Neutrophil (primary cell): ENCODE results near the gene ADCY9.

Experiments used
- H3K27ac ChIP-seq: fragments of 200-600 bp; sonication (generic); 2 replicates; pipeline ENCODE4 v1.5.1; 2016; ENCODE audit warnings: mild to moderate bottlenecking, moderate library complexity
- H3K27me3 ChIP-seq: fragments of 200-600 bp; sonication (generic); 2 replicates; pipeline ENCODE4 v1.6.0; 2016; ENCODE audit warnings: mild to moderate bottlenecking
- H3K36me3 ChIP-seq: fragments of 200-600 bp; sonication (generic); 2 replicates; pipeline ENCODE4 v1.5.1; 2017
- H3K4me1 ChIP-seq, 2 experiments: fragments of 200-600 bp in 1 of 2; sonication (generic) in 1 of 2; 1 replicate in 1 of 2; 2 replicates in 1 of 2; pipeline versions ENCODE4 v1.5.1 to v1.6.1; 2013 to 2016; ENCODE audit warnings: low read depth in 1 of 2, low read length in 1 of 2, mild to moderate bottlenecking in 1 of 2, moderate library complexity in 1 of 2; ENCODE audit not compliant: control insufficient read depth in 1 of 2, insufficient read depth in 1 of 2
- H3K4me3 ChIP-seq, 2 experiments: fragments of 200-600 bp in 1 of 2; sonication (generic) in 1 of 2; 1 replicate in 1 of 2; 2 replicates in 1 of 2; pipeline ENCODE4 v1.5.1; 2013 to 2016; ENCODE audit warnings: low read depth in 1 of 2, low read length in 1 of 2, mild to moderate bottlenecking in 1 of 2, moderate library complexity in 1 of 2
- H3K9me3 ChIP-seq: fragments of 200-600 bp; sonication (generic); 2 replicates; pipeline ENCODE4 v1.5.1; 2016
- TF ChIP-seq, protein P1 (sequence below): fragments of 200-600 bp; sonication (generic); IDR thresholded peaks from 2 replicates; pipeline ENCODE4 v1.5.1; 2016; ENCODE audit warnings: antibody characterized with exemption

ADCY9 gene

DNA sequence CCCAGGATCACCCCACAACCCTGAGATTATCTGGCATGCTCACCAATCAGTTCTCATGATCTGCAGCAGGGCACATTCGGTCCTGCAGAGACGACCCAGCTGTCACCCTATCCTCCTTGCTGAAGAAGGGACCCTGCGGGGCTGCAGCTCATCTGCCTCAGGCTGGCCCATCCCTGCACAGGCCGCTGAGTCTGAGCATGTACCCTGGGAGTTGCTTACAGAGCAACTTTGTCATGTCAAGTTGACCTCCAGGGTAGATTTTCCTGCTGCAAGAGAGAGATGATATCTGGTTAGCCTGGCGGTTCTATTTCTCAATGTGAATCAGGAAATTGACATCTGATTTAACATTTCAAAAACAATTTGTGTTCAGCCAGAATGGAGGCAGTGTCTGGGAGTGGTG lies 36.0 kb upstream of the ADCY9 start:
- Histone ChIP-seq H3K4me1 (no peaks in the 10 kb centered on the region), H3K9me3 (no peaks in the 10 kb centered on the region), H3K27me3 (no peaks in the 10 kb centered on the region), H3K4me3 (no peak overlapping the region), H3K27ac (no peak overlapping the region), H3K36me3 (no peaks in the 10 kb centered on the region)
- TF ChIP-seq, protein P1, sequence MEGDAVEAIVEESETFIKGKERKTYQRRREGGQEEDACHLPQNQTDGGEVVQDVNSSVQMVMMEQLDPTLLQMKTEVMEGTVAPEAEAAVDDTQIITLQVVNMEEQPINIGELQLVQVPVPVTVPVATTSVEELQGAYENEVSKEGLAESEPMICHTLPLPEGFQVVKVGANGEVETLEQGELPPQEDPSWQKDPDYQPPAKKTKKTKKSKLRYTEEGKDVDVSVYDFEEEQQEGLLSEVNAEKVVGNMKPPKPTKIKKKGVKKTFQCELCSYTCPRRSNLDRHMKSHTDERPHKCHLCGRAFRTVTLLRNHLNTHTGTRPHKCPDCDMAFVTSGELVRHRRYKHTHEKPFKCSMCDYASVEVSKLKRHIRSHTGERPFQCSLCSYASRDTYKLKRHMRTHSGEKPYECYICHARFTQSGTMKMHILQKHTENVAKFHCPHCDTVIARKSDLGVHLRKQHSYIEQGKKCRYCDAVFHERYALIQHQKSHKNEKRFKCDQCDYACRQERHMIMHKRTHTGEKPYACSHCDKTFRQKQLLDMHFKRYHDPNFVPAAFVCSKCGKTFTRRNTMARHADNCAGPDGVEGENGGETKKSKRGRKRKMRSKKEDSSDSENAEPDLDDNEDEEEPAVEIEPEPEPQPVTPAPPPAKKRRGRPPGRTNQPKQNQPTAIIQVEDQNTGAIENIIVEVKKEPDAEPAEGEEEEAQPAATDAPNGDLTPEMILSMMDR, result no peak

DNA sequence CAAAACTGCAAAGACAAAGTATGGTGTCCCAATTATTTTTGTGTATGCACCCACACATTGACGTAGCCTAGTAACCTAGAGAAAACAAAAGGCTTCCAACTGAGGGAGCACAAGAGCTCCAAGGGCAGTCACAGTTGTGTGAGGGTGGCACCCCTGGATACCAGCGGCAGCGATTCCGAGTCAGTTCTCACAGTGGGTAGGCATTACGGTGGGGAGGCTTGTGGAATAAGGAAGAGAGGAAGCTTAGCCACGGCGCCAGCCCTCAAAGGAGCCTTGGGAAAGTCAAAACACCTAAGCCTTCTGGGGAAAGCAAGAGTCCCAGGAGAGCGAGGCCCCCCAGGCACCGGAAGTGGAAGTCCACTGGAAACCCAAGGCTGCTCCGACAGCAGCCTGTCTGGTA lies 31.0 kb upstream of the ADCY9 start:
- no peak overlapping the region for H3K4me3 ChIP-seq
- TF ChIP-seq, protein P1, result no peak
- no peaks in the 10 kb centered on the region for H3K27me3 ChIP-seq

DNA sequence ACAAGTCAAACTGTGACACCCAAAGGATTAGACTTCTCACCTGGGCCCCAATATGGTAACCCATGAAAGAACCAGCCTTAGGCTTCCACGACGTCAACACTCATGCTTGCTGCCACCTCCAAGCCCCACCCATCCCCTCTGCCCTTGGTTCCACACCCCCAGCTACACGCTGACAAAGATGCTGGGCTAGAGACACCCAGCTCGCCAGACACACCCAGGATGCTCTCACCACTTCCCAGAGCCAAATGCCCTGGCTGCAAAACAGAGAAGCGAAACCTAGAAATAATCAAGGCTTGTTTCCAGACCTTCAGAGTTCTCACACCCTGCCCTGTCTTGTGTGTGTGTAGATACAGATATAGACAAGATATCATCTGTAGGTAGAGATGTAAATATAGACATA lies 26.0 kb upstream of the ADCY9 start:
- H3K9me3 ChIP-seq, result no peaks in the 10 kb centered on the region
- TF ChIP-seq, protein P1, result no peak
- H3K36me3 ChIP-seq, result no peaks in the 10 kb centered on the region
- H3K4me1 ChIP-seq, result no peaks in the 10 kb centered on the region
- peaks cover 11% of the 10 kb centered on the region for H3K27me3 ChIP-seq
- no peak overlapping the region for H3K4me3 ChIP-seq
- H3K27ac ChIP-seq, result no peak overlapping the region

More for the DNA sequence above, 31.0 kb upstream of the ADCY9 start:
- Histone ChIP-seq H3K27ac (no peak overlapping the region), H3K4me1 (no peaks in the 10 kb centered on the region), H3K36me3 (no peaks in the 10 kb centered on the region), H3K9me3 (no peaks in the 10 kb centered on the region)

DNA sequence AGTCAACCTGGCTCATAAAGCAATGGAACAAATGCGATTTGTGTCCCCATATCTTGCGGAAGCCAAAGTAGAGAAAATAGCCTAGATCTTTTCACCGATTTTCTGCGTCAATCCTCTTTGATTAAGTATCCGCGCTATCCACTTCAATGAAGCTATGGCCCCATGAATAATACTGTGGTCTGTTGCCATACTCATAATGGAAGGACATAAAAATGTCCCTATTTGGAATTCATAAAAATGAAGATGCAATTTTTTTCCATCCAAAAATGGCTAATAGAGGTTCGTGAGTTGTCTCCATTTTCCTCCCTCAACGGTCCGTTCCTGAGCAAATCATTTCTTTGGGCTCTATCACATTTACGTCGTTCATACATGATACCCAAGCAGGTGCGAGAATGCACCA lies 25.4 kb upstream of the ADCY9 start:
- Histone ChIP-seq H3K9me3 (no peaks in the 10 kb centered on the region), H3K27ac (no peak overlapping the region), H3K36me3 (no peaks in the 10 kb centered on the region), H3K4me3 (no peak overlapping the region), H3K4me1 (no peaks in the 10 kb centered on the region), H3K27me3 (peaks cover 11% of the 10 kb centered on the region)
- TF ChIP-seq, protein P1, result no peak

DNA sequence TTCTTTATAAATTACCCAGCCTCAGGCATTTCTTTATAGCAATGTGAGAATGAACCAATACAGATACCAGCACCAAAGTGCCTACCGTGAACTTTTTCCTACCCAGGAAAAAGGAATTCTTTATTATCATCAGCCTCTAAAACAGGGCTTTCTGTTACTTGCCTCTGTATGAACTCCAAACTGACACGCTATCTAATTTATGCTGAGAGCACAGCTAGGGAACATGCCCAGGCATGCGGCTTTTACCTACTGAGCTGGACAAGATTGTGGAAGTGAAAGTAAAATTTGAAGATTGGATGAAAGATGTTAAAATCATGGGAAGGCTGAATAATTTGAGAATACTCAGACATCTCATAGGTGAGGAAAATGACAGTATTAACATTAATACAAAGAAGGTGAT lies 24.4 kb upstream of the ADCY9 start:
- Histone ChIP-seq H3K4me1 (no peaks in the 10 kb centered on the region), H3K9me3 (no peaks in the 10 kb centered on the region), H3K4me3 (no peak overlapping the region), H3K27ac (no peak overlapping the region), H3K36me3 (no peaks in the 10 kb centered on the region), H3K27me3 (peaks cover 11% of the 10 kb centered on the region)
- TF ChIP-seq, protein P1, result no peak

DNA sequence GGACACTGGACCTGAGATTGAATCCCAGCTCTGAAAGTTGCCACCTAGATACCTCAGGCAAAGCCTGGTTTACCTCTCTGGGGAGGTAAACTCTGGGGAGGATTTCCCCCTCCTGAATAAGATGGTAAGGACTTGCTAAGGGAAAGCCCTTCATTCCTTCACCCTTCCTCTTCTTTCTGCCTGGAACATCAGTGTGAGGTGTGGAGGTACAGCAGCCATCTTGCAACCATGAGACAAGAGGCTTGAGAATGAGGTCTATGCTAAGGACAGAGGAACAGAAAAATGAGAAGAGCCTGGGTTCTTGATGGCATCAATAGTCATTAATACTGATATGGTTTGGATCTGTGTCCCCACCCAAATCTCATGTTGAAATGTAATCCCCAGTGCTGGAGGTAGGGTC lies 23.7 kb upstream of the ADCY9 start:
- H3K27ac ChIP-seq, result no peak overlapping the region
- no peaks in the 10 kb centered on the region for H3K36me3 ChIP-seq
- TF ChIP-seq, protein P1, result no peak
- no peaks in the 10 kb centered on the region for H3K9me3 ChIP-seq
- peaks cover 11% of the 10 kb centered on the region for H3K27me3 ChIP-seq
- H3K4me1 ChIP-seq, result no peaks in the 10 kb centered on the region
- no peak overlapping the region for H3K4me3 ChIP-seq
